ENCODE measurements around the gene ANKRD13B. TPM values are rescaled to one million over a fixed set of nuclear protein-coding genes. Genes with fewer than 3 reads are reported as not detected.
A peak's percentile ranks its signal among the peaks of the same experiment; 100 is the strongest.

The ANKRD13B gene
- total and polyA plus RNA-seq, 2 of the 13 experiments (the other 11 are each of a cell fraction or from before 2014, with no cell fraction given), result 1.7 to 1.8 TPM

GRCh38 chr17:29590411-29591145, 2.4 kb upstream of the ANKRD13B start (continued):
- TF ChIP-seq, protein P1, sequence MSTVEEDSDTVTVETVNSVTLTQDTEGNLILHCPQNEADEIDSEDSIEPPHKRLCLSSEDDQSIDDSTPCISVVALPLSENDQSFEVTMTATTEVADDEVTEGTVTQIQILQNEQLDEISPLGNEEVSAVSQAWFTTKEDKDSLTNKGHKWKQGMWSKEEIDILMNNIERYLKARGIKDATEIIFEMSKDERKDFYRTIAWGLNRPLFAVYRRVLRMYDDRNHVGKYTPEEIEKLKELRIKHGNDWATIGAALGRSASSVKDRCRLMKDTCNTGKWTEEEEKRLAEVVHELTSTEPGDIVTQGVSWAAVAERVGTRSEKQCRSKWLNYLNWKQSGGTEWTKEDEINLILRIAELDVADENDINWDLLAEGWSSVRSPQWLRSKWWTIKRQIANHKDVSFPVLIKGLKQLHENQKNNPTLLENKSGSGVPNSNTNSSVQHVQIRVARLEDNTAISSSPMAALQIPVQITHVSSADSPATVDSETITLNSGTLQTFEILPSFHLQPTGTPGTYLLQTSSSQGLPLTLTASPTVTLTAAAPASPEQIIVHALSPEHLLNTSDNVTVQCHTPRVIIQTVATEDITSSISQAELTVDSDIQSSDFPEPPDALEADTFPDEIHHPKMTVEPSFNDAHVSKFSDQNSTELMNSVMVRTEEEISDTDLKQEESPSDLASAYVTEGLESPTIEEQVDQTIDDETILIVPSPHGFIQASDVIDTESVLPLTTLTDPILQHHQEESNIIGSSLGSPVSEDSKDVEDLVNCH (CRISPR knock-in tag; IDR thresholded peaks at IDR 0.05), result no peak
- TF ChIP-seq HOXA9 (CRISPR knock-in tag; IDR thresholded peaks at IDR 0.05; ENCODE audit: borderline replicate concordance) (peak; percentile 78; the same call in 1 of the 2 replicates), ZNF547 (CRISPR knock-in tag; IDR thresholded peaks at IDR 0.05) (no peak), RFXAP (CRISPR knock-in tag; IDR thresholded peaks at IDR 0.05; ENCODE audit: borderline replicate concordance) (no peak), ZFP90 (CRISPR knock-in tag; IDR thresholded peaks at IDR 0.05; ENCODE audit: borderline replicate concordance) (no peak), POLR2AphosphoS5 (IDR thresholded peaks at IDR 0.05; ENCODE audit: low read depth, low read length) (peak; percentile 17; the same call in 1 of the 2 replicates), ZNF629 (CRISPR knock-in tag; conservative IDR thresholded peaks at IDR 0.05) (0 out of 2 replicates have a peak, but pooled peaks have one; percentile 18), ZNF468 (CRISPR knock-in tag; IDR thresholded peaks at IDR 0.05) (no peak), ZNF761 (CRISPR knock-in tag; conservative IDR thresholded peaks at IDR 0.05) (0 out of 2 replicates have a peak, but pooled peaks have one; percentile 2), CHD2 (IDR thresholded peaks at IDR 0.05; ENCODE audit: low read depth, low read length) (no peak), RBAK (CRISPR knock-in tag; IDR thresholded peaks at IDR 0.05) (peak; percentile 41; the same call in 1 of the 2 replicates), JUNB (CRISPR knock-in tag; IDR thresholded peaks at IDR 0.05; ENCODE audit: borderline replicate concordance) (no peak), NCOA5 (CRISPR knock-in tag; IDR thresholded peaks at IDR 0.05) (no peak), GFI1 (CRISPR knock-in tag; IDR thresholded peaks at IDR 0.05; ENCODE audit: borderline replicate concordance) (peak; percentile 76; the same call in 1 of the 2 replicates), CBX1 (IDR thresholded peaks at IDR 0.05; ENCODE audit: low read depth) (peak; percentile 42), ZNF883 (CRISPR knock-in tag; IDR thresholded peaks at IDR 0.05; ENCODE audit: not compliant biosample characterization) (peak; percentile 22), TCF7 (IDR thresholded peaks at IDR 0.05; ENCODE audit: low read depth) (no peak), AKNA (CRISPR knock-in tag; IDR thresholded peaks at IDR 0.05; ENCODE audit: borderline replicate concordance) (peak; percentile 49; the same call in 1 of the 2 replicates), ZNF543 (CRISPR knock-in tag; IDR thresholded peaks at IDR 0.05) (peak; percentile 19; the same call in 1 of the 2 replicates), ZNF350 (CRISPR knock-in tag; IDR thresholded peaks at IDR 0.05; ENCODE audit: borderline replicate concordance, low read depth) (0 out of 2 replicates have a peak, but pooled peaks have one; percentile 8)
- TF ChIP-seq, protein P2, sequence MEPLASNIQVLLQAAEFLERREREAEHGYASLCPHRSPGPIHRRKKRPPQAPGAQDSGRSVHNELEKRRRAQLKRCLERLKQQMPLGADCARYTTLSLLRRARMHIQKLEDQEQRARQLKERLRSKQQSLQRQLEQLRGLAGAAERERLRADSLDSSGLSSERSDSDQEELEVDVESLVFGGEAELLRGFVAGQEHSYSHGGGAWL (CRISPR knock-in tag; IDR thresholded peaks at IDR 0.05), result no peak

Measured in HepG2 (cell line).